Neural cell (in vitro differentiated cells): Measurements from ENCODE around the gene MAPK7.

Experiments
- EP300 ChIP-seq: fragments of 450-650 bp; conservative IDR thresholded peaks from 2 replicates; pipeline ENCODE4 v1.6.1; 2014; ENCODE audit warnings: antibody characterized with exemption, mild to moderate bottlenecking, moderate library complexity; ENCODE audit not compliant: poor library complexity, severe bottlenecking
- EZH2 ChIP-seq: fragments of 200-600, 300-800 bp; shearing (Covaris generic), sonication (generic); IDR thresholded peaks from 2 replicates; pipeline ENCODE4 v1.6.1; 2014; ENCODE audit warnings: antibody characterized with exemption, low read length, borderline replicate concordance, mild to moderate bottlenecking; ENCODE audit not compliant: insufficient read depth, poor library complexity, severe bottlenecking
- MXI1 ChIP-seq: fragments of 450-650 bp; conservative IDR thresholded peaks from 2 replicates; pipeline ENCODE4 v1.6.1; 2014; ENCODE audit warnings: antibody characterized with exemption, mild to moderate bottlenecking; ENCODE audit not compliant: poor library complexity, severe bottlenecking
- POLR2AphosphoS5 ChIP-seq: IDR thresholded peaks from 2 replicates; pipeline ENCODE4 v1.6.1; 2012
- RAD21 ChIP-seq: fragments of 450-650 bp; conservative IDR thresholded peaks from 2 replicates; pipeline ENCODE4 v1.6.1; 2014; ENCODE audit warnings: antibody characterized with exemption, mild to moderate bottlenecking, moderate library complexity
- REST ChIP-seq: IDR thresholded peaks from 2 replicates; pipeline ENCODE4 v1.6.1; 2012; ENCODE audit warnings: borderline replicate concordance
- SMC3 ChIP-seq: fragments of 450-650 bp; conservative IDR thresholded peaks from 2 replicates; pipeline ENCODE4 v1.6.1; 2014; ENCODE audit warnings: antibody characterized with exemption, mild to moderate bottlenecking, moderate library complexity; ENCODE audit not compliant: poor library complexity
- TAF1 ChIP-seq: IDR thresholded peaks from 2 replicates; pipeline ENCODE4 v1.6.1; 2012; ENCODE audit warnings: low read depth
- TF ChIP-seq, protein P1 (sequence below): fragments of 450-650 bp; IDR thresholded peaks from 2 replicates; pipeline ENCODE4 v1.5.1; 2014; ENCODE audit warnings: antibody characterized with exemption, mild to moderate bottlenecking, moderate library complexity; ENCODE audit not compliant: poor library complexity, severe bottlenecking

DNA sequence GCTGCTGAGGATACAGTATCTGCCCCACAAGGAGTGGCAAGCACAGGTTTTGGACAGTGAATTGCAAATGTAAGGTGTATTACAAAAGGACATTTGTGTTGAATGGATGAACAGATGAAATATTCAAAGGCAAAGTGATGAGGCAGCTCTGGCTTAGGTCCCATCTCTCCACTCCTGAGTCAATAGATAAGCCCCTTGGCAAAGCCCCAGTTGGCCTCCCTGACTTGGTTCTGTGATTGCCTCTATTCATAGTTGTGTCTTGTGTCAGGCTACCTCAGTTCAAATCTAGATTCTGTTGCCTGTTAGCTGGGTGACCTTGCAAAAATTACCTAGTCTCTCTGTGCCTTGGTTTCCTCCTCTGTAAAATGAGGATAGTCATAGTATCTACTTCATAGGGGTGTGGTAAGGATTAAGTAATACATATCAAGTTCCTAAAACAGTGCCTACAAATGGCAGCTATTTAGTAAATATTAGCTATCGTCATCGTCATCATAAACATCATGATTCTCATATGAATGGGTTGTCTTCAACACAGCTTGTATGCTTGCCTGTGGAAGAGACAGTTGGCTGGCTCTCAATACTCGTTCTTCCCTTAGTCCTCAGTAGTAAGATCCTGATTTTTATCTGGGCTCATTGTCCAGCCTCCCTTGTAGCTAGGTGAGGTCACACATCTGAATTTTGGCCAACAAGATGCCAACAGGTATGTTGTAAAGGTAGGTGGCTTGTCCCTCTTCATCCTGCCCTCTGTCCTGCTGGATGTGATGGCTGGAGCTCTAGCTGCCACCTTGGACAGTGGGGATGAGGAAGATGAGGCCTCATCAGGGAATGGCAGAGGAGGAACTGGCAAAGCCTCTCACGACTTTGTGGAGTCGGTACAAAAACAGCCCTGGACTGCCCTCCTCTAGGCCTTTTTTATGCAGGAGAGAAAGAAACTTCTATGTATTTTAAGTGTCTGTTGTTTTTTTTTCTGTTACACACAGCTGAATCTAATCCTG is 10.8 kb downstream of the MAPK7 start:
- no peak for TF ChIP-seq POLR2AphosphoS5
- TF ChIP-seq EP300, result no peak
- no peak for TF ChIP-seq TAF1
- TF ChIP-seq RAD21, result no peak
- no peak for TF ChIP-seq REST
- TF ChIP-seq EZH2, result no peak
- TF ChIP-seq, protein P1, sequence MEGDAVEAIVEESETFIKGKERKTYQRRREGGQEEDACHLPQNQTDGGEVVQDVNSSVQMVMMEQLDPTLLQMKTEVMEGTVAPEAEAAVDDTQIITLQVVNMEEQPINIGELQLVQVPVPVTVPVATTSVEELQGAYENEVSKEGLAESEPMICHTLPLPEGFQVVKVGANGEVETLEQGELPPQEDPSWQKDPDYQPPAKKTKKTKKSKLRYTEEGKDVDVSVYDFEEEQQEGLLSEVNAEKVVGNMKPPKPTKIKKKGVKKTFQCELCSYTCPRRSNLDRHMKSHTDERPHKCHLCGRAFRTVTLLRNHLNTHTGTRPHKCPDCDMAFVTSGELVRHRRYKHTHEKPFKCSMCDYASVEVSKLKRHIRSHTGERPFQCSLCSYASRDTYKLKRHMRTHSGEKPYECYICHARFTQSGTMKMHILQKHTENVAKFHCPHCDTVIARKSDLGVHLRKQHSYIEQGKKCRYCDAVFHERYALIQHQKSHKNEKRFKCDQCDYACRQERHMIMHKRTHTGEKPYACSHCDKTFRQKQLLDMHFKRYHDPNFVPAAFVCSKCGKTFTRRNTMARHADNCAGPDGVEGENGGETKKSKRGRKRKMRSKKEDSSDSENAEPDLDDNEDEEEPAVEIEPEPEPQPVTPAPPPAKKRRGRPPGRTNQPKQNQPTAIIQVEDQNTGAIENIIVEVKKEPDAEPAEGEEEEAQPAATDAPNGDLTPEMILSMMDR, result no peak
- no peak for TF ChIP-seq MXI1
- no peak for TF ChIP-seq SMC3
